PFSK-1 (cell line): ENCODE results near the gene AUTS2.

Experiments
- FOXP2 ChIP-seq: optimal IDR thresholded peaks from 2 replicates; pipeline ENCODE3; 2011; ENCODE audit warnings: borderline replicate concordance, control low read depth, inconsistent platforms; ENCODE audit not compliant: insufficient read depth; ENCODE audit errors: extremely low read length, extremely low read depth
- POLR2AphosphoS5 ChIP-seq: IDR thresholded peaks from 2 replicates; pipeline ENCODE4 v1.6.1; 2012; ENCODE audit warnings: low read depth, mild to moderate bottlenecking, control low read depth, low read length, moderate library complexity
- SIN3A ChIP-seq: IDR thresholded peaks from 2 replicates; pipeline ENCODE4 v1.6.1; 2012; ENCODE audit warnings: mild to moderate bottlenecking, low read length, moderate library complexity, borderline replicate concordance; ENCODE audit not compliant: insufficient read depth
- TAF1 ChIP-seq: IDR thresholded peaks from 2 replicates; pipeline ENCODE4 v1.6.1; 2012; ENCODE audit warnings: low read length, control low read depth, borderline replicate concordance; ENCODE audit not compliant: insufficient read depth
- TF ChIP-seq, protein P1 (sequence below), 2 experiments: IDR thresholded peaks; 2 replicates each; pipeline versions ENCODE4 v1.6.1 to v1.8.0; 2011 to 2012; ENCODE audit warnings: low read depth in 2 of 2, low read length in 2 of 2, control low read depth in 1 of 2, inconsistent platforms in 1 of 2, mild to moderate bottlenecking in 1 of 2, moderate library complexity in 1 of 2; ENCODE audit not compliant: insufficient read depth in 1 of 2

Gene AUTS2

GRCh38 chr7:69959789-69960499 lies 361.7 kb downstream of the AUTS2 start:
- TF ChIP-seq POLR2AphosphoS5 (no peak), FOXP2 (no peak), SIN3A (no peak), TAF1 (no peak)
- TF ChIP-seq, protein P1, sequence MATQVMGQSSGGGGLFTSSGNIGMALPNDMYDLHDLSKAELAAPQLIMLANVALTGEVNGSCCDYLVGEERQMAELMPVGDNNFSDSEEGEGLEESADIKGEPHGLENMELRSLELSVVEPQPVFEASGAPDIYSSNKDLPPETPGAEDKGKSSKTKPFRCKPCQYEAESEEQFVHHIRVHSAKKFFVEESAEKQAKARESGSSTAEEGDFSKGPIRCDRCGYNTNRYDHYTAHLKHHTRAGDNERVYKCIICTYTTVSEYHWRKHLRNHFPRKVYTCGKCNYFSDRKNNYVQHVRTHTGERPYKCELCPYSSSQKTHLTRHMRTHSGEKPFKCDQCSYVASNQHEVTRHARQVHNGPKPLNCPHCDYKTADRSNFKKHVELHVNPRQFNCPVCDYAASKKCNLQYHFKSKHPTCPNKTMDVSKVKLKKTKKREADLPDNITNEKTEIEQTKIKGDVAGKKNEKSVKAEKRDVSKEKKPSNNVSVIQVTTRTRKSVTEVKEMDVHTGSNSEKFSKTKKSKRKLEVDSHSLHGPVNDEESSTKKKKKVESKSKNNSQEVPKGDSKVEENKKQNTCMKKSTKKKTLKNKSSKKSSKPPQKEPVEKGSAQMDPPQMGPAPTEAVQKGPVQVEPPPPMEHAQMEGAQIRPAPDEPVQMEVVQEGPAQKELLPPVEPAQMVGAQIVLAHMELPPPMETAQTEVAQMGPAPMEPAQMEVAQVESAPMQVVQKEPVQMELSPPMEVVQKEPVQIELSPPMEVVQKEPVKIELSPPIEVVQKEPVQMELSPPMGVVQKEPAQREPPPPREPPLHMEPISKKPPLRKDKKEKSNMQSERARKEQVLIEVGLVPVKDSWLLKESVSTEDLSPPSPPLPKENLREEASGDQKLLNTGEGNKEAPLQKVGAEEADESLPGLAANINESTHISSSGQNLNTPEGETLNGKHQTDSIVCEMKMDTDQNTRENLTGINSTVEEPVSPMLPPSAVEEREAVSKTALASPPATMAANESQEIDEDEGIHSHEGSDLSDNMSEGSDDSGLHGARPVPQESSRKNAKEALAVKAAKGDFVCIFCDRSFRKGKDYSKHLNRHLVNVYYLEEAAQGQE (IDR thresholded peaks at IDR 0.05; ENCODE audit: insufficient read depth in 1 of 2, low read depth in 2 of 2, low read length in 2 of 2) = no peak

DNA sequence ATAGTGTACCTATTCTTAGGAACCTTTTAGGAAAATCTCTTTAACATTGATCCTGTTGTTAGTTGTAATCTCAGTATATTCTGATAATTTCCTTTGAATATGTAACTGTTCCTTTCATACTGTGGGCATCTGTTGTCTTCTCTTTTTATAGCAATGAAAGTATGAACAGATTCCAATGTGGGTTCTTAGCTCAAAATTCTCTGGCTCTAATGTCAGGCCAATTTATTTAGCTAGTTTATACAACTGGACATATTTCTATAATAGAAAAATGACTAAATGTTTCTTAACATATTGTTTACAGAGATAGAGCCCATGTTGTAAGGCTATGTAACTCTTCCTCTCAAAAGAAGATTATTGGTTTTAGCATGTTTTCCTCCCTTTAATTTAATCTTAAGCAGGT lies 363.2 kb downstream of the AUTS2 start:
- TF ChIP-seq TAF1 = no peak
- no peak for TF ChIP-seq SIN3A
- no peak for TF ChIP-seq FOXP2
- TF ChIP-seq, protein P1 (IDR thresholded peaks at IDR 0.05; ENCODE audit: insufficient read depth in 1 of 2, low read depth in 2 of 2, low read length in 2 of 2) = no peak
- no peak for TF ChIP-seq POLR2AphosphoS5

DNA sequence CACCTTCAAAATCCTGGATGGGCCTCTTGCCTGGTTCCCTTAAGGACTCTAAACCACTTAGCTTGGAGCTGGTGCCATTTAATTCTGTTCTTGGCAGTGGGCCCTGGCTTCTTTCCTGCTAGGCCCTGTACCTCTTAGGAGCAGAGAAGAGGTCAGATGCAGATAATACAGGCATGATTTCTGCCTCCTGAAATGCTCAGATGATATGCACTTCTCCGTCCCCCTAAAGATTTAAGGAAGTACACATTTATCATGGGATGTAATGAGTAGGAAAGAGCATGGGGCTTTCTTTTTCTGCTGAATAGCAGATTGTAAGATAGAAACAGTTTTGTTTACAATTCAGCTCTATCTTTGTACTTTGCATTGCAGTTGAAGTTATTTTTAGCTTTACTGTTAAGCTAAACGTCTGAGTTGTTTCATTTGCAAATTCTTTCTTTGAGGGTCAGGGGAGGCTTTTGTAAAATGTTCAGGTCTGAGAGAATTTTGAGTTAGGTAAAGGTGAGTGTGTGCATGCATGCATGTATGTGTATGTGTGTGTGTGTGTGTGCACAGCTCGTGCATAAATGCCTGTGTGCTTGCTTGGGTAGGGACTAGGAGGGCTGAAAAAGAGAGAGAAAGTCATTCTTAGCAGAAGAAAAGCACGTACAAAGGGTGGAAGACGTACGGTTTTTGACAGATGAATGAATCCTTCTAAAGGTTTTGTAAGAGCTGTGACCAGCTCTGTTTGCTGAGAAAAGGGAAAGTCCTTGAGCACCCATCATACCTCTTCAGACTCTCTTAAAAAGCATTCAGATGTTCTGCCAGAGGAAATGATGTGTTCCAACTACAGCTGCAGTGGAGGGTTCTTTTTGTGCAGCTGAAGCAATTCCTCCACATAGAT lies 364.2 kb downstream of the AUTS2 start:
- TF ChIP-seq FOXP2 (no peak), POLR2AphosphoS5 (no peak), TAF1 (no peak), SIN3A (no peak)
- TF ChIP-seq, protein P1 (IDR thresholded peaks at IDR 0.05; ENCODE audit: insufficient read depth in 1 of 2, low read depth in 2 of 2, low read length in 2 of 2) = no peak

DNA sequence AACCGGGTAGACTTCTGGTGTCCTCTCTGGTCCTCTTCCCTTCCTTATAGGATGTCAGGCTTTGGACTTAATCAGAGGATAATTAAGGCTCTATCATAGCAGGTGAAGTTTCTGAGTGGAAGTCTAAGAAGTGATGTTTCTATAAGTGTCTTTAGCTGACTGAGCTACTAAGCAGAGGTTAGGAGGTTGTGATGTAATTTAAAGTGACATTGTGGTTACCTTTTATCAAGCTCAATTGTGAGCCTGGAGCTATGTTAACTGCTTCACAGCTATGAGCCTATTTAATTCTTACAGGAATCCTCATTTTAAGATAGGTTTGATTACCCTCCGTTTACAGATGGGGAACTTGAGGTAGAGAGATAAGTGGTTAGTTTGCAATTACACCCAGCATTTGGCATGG lies 365.1 kb downstream of the AUTS2 start:
- TF ChIP-seq FOXP2 (no peak), POLR2AphosphoS5 (no peak), TAF1 (no peak), SIN3A (no peak)
- TF ChIP-seq, protein P1 (IDR thresholded peaks at IDR 0.05; ENCODE audit: insufficient read depth in 1 of 2, low read depth in 2 of 2, low read length in 2 of 2) = no peak
